Measurements from ENCODE around the gene RDH5. TPM values are rescaled to one million over a fixed set of nuclear protein-coding genes. Genes with fewer than 3 reads are reported as not detected.

The RDH5 gene
- total and polyA plus RNA-seq, 2 of the 4 experiments (the other 2 are of a cell fraction), result 7.3 to 18.8 TPM

GRCh38 chr12:55713721-55714120 is 6.5 kb upstream of the RDH5 start:
- H3K4me3 ChIP-seq (ENCODE audit: insufficient read depth, low read depth, low read length), result no peak overlapping the region
- dilution Hi-C loops (cut with HindIII; ENCODE audit: low sequenced_read_pairs, unreplicated experiment), result no loop called here
- CTCF ChIA-PET, result no interaction called here
- no peak overlapping the region for H3K4ac ChIP-seq (ENCODE audit: low read depth, low read length)
- no peak overlapping the region for H4K5ac ChIP-seq (ENCODE audit: low read depth, low read length)
- H3K4me1 ChIP-seq (ENCODE audit: control insufficient read depth, insufficient read depth, low read length), result peaks cover 28% of the 10 kb centered on the region
- no peak overlapping the region for H3K18ac ChIP-seq (ENCODE audit: low read depth, low read length)
- H3K23ac ChIP-seq (ENCODE audit: low read depth, low read length), result no peak overlapping the region
- 86% methylated on average over 1 of the region's 2 CpGs; no CpG with 5 or more reads in 1 of the 2 experiments for WGBS, 2 experiments (ENCODE audit: extremely low coverage in 2 of 2, insufficient read length in 1 of 2)
- H2BK20ac ChIP-seq (ENCODE audit: low read depth, low read length), result no peak overlapping the region; the same call in 1 of the 2 replicates
- no peaks in the 10 kb centered on the region for H3K9me3 ChIP-seq (ENCODE audit: control insufficient read depth, insufficient read depth, low read length)
- no peak overlapping the region for H3K9ac ChIP-seq (ENCODE audit: low read depth, low read length)
- no peak overlapping the region for H3K56ac ChIP-seq (ENCODE audit: extremely low read depth, insufficient read depth, low read length)
- peak overlapping the region; percentile 49; the same call in 1 of the 2 replicates for H2BK120ac ChIP-seq (ENCODE audit: low read depth, low read length)
- no peak overlapping the region for H2AK9ac ChIP-seq (replicated peaks; ENCODE audit: low read depth, low read length, poor library complexity)
- peak; percentile 72 for TF ChIP-seq FOS (IDR thresholded peaks at IDR 0.05; ENCODE audit: low read depth, low read length)
- TF ChIP-seq BHLHE40 (IDR thresholded peaks at IDR 0.05; ENCODE audit: low read depth, low read length), result peak; percentile 44; the same call in 1 of the 2 replicates
- no peak for TF ChIP-seq RAD21 (IDR thresholded peaks at IDR 0.05; ENCODE audit: low read length)
- peak; percentile 88 for TF ChIP-seq CEBPB (IDR thresholded peaks at IDR 0.05; ENCODE audit: low read depth, low read length)
- TF ChIP-seq MAFK (IDR thresholded peaks at IDR 0.05; ENCODE audit: low read depth, low read length), result peak; percentile 16; the same call in 1 of the 2 replicates
- H2BK15ac ChIP-seq (ENCODE audit: low read depth, low read length), result no peak overlapping the region
- in situ Hi-C loops (cut with MboI; ENCODE audit: low sequenced_read_pairs), result no loop called here
- H3K4me2 ChIP-seq (ENCODE audit: low read depth, low read length), result no peak overlapping the region; the same call in 1 of the 2 replicates
- no peaks in the 10 kb centered on the region for H4K20me1 ChIP-seq (ENCODE audit: insufficient read depth, low read length)
- no peak overlapping the region for H2BK5ac ChIP-seq (ENCODE audit: low read depth, low read length, poor library complexity, severe bottlenecking)
- no peak overlapping the region for H3K27ac ChIP-seq (ENCODE audit: insufficient read depth, low read length)
- peaks cover 20% of the 10 kb centered on the region for H3K9me1 ChIP-seq (ENCODE audit: insufficient read depth, low read length)
- no peak overlapping the region for H2AK5ac ChIP-seq (ENCODE audit: low read depth, low read length)
- H3K36me3 ChIP-seq (ENCODE audit: control insufficient read depth, insufficient read depth, low read length), result no peaks in the 10 kb centered on the region
- peaks cover 8% of the 10 kb centered on the region for H3K27me3 ChIP-seq (ENCODE audit: control insufficient read depth, insufficient read depth, low read length)
- peak; percentile 8 for ATAC-seq (ENCODE audit: low read depth)
- no peak overlapping the region for H3K14ac ChIP-seq (replicated peaks; ENCODE audit: low read depth, low read length)
- no peak overlapping the region for H2AFZ ChIP-seq (replicated peaks; ENCODE audit: low read length, poor library complexity)
- H3K79me1 ChIP-seq (ENCODE audit: low read depth in 1 of 2, low read length in 2 of 2), result peaks cover 14 to 36% of the 10 kb centered on the region in 2 experiments
- BruUV-seq (replicated peaks), result no TSS peak
- intact Hi-C loops (cut with micrococcal nuclease), result no loop called here
- no peak overlapping the region; a peak in 1 of 4 replicates for H4K8ac ChIP-seq (ENCODE audit: low read depth in 2 of 2, low read length in 2 of 2)
- DNase-seq, result peak; percentile 89
- POLR2A ChIA-PET (ENCODE audit: unreplicated experiment), result no interaction called here
- no peak overlapping the region for H4K91ac ChIP-seq (ENCODE audit: insufficient read depth, low read depth, low read length)
